HFF-Myc (cell line): ENCODE data around the gene DEGS2.

ENCODE experiments used
- DNase-seq: peaks from one replicate; pipeline ENCODE4 v3.0.0-alpha.2; 2011; ENCODE audit warnings: low read depth; ENCODE audit errors: extremely low read depth
- H3K4me3 ChIP-seq: replicated peaks from 2 replicates; pipeline ENCODE4 v1.5.1; 2011; ENCODE audit warnings: low read depth, mild to moderate bottlenecking, control low read depth, low read length
- CTCF ChIP-seq: IDR thresholded peaks from 2 replicates; pipeline ENCODE4 v1.5.1; 2012; ENCODE audit warnings: mild to moderate bottlenecking, low read depth, low read length, control low read depth; ENCODE audit errors: missing control alignments

DEGS2 gene

GRCh38 chr14:100137173-100137572 lies 22.3 kb downstream of the DEGS2 start:
- no peak for DNase-seq
- H3K4me3 ChIP-seq: no peak overlapping the region
- no peak for TF ChIP-seq CTCF

- H3K4me3 ChIP-seq: no peak overlapping the region
- TF ChIP-seq CTCF: no peak
- no peak for DNase-seq
Measured at GRCh38 chr14:100135784-100136183, 23.7 kb downstream of the DEGS2 start.

- no peak for TF ChIP-seq CTCF
- H3K4me3 ChIP-seq: no peak overlapping the region
- no peak for DNase-seq
Measured at GRCh38 chr14:100135073-100135472, 24.4 kb downstream of the DEGS2 start.

GRCh38 chr14:100134586-100134985 lies 24.9 kb downstream of the DEGS2 start:
- TF ChIP-seq CTCF: no peak
- H3K4me3 ChIP-seq: no peak overlapping the region
- no peak for DNase-seq

- DNase-seq: peak; percentile 44
- no peak for TF ChIP-seq CTCF
- no peak overlapping the region for H3K4me3 ChIP-seq
Measured at GRCh38 chr14:100132903-100133510, 26.4 kb downstream of the DEGS2 start.

GRCh38 chr14:100132161-100132902 lies 27.1 kb downstream of the DEGS2 start:
- TF ChIP-seq CTCF: no peak
- peak; percentile 15 for DNase-seq
- H3K4me3 ChIP-seq: no peak overlapping the region
